ENCODE measurements around the gene DNAJB4.

DNA sequence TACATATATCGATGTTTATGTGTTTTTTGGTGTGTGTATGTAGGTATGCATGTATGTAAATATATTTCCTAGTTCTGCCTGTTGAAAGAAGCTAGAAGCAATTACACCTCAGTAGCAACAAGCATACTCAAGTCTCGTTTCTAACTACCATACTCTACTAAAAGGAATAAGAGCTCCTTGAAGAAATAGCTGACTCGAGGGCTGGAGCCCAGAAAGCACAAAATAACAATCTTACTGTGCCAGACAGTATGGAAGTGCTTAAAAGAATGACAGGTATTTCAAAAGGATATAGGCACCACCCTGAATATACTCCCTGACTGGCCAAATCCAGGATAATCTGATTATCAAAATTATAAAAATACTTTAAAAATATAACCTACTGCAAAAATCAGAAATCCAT lies 49.0 kb upstream of the DNAJB4 start:
- TF ChIP-seq, protein P1, sequence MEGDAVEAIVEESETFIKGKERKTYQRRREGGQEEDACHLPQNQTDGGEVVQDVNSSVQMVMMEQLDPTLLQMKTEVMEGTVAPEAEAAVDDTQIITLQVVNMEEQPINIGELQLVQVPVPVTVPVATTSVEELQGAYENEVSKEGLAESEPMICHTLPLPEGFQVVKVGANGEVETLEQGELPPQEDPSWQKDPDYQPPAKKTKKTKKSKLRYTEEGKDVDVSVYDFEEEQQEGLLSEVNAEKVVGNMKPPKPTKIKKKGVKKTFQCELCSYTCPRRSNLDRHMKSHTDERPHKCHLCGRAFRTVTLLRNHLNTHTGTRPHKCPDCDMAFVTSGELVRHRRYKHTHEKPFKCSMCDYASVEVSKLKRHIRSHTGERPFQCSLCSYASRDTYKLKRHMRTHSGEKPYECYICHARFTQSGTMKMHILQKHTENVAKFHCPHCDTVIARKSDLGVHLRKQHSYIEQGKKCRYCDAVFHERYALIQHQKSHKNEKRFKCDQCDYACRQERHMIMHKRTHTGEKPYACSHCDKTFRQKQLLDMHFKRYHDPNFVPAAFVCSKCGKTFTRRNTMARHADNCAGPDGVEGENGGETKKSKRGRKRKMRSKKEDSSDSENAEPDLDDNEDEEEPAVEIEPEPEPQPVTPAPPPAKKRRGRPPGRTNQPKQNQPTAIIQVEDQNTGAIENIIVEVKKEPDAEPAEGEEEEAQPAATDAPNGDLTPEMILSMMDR (IDR thresholded peaks at IDR 0.05; ENCODE audit: low read depth, low read length): no peak
- TF ChIP-seq EZH2phosphoT487 (IDR thresholded peaks at IDR 0.05; ENCODE audit: low read depth): no peak
